K562 (cell line): Measurements from ENCODE around the gene C1QA.

Source experiments
- CTCF ChIP-seq, 3 experiments: IDR thresholded peaks in 2 of 3; conservative IDR thresholded peaks in 1 of 3; 2 replicates each; pipeline ENCODE4 v1.5.1; 2011 to 2012; ENCODE audit warnings: low read length in 3 of 3, mild to moderate bottlenecking in 3 of 3, control low read depth in 2 of 3, improper control_type of control experiment in 1 of 3, inconsistent platforms in 1 of 3, low read depth in 1 of 3, mixed read lengths in 1 of 3, moderate library complexity in 1 of 3; ENCODE audit not compliant: insufficient read depth in 2 of 3
- FOXK1 ChIP-seq: sonication (generic); formaldehyde crosslinking; IDR thresholded peaks from 2 replicates; pipeline ENCODE4 v1.8.0; 2022; ENCODE audit warnings: missing genetic modification reagents, mild to moderate bottlenecking, borderline replicate concordance
- KAT2B ChIP-seq: IDR thresholded peaks from one replicate; pipeline ENCODE4 v1.6.1; 2012; ENCODE audit warnings: low read depth, mild to moderate bottlenecking, control low read depth, inconsistent platforms, low read length, moderate library complexity
- KDM5B ChIP-seq: fragments of 200-600 bp; sonication (generic); IDR thresholded peaks from 2 replicates; pipeline ENCODE4 v1.6.1; 2012; ENCODE audit warnings: low read depth, mild to moderate bottlenecking, moderate library complexity, low read length, control low read depth, inconsistent platforms; ENCODE audit not compliant: insufficient replicate concordance
- NELFE ChIP-seq: IDR thresholded peaks from 2 replicates; pipeline ENCODE4 v1.6.1; 2011; ENCODE audit warnings: mild to moderate bottlenecking; ENCODE audit not compliant: insufficient read depth, insufficient read length
- PHTF2 ChIP-seq: fragments of 250-450 bp; sonication (Bioruptor Pico); IDR thresholded peaks from 2 replicates; pipeline ENCODE4 v1.5.0; 2021; ENCODE audit warnings: mild to moderate bottlenecking
- POLR2AphosphoS5 ChIP-seq: IDR thresholded peaks from 2 replicates; pipeline ENCODE4 v1.6.1; 2011; ENCODE audit warnings: mild to moderate bottlenecking, low read depth, low read length, moderate library complexity; ENCODE audit not compliant: control insufficient read depth, insufficient read depth
- SMAD3 ChIP-seq: fragments of 450-650 bp; formaldehyde crosslinking; conservative IDR thresholded peaks from 2 replicates; pipeline ENCODE4 v1.4.0; 2020; ENCODE audit warnings: mild to moderate bottlenecking
- SMARCA5 ChIP-seq: fragments of 450-650 bp; IDR thresholded peaks from 2 replicates; pipeline ENCODE4 v1.6.1; 2016
- SOX6 ChIP-seq: fragments of 450-650 bp; IDR thresholded peaks from 2 replicates; pipeline ENCODE4 v1.6.1; 2014; ENCODE audit warnings: mild to moderate bottlenecking
- TEAD1 ChIP-seq, 2 experiments: fragments of 450-650 bp in 1 of 2; sonication (generic) in 1 of 2; formaldehyde crosslinking; IDR thresholded peaks; 2 replicates each; pipeline versions ENCODE4 v1.4.0 to v1.8.0; 2020 to 2022; ENCODE audit warnings: mild to moderate bottlenecking in 2 of 2, missing genetic modification reagents in 1 of 2

- TF ChIP-seq CTCF (IDR thresholded peaks at IDR 0.05 in 2 of 3, conservative IDR thresholded peaks at IDR 0.05 in 1 of 3; ENCODE audit: insufficient read depth in 2 of 3, low read depth in 1 of 3, low read length in 3 of 3) (no peak), POLR2AphosphoS5 (no peak), FOXK1 (CRISPR knock-in tag) (no peak), PHTF2 (no peak), TEAD1 (CRISPR knock-in tag; IDR thresholded peaks at IDR 0.05) (no peak), SOX6 (no peak), KAT2B (no peak), SMAD3 (CRISPR knock-in tag) (no peak), KDM5B (no peak), NELFE (no peak), SMARCA5 (no peak)
Observed at GRCh38 chr1:22600071-22600816, 36.2 kb upstream of the C1QA start.
